GM19239 (cell line): ENCODE measurements around the gene ANGPT4.
"Not testable (repeated sequence)": the region's sequence is repeated elsewhere in the genome, so short reads cannot be mapped to it uniquely, and the experiment has no call there.

ENCODE experiments used
- DNase-seq: peaks from one replicate; pipeline ENCODE4 v3.0.0; 2011; ENCODE audit warnings: low spot score; ENCODE audit not compliant: insufficient read length
- FAIRE-seq: peaks from 2 replicates; lab custom pipeline; 2011; peaks lifted over from hg19 to GRCh38; lab: Jason Lieb, UNC

ANGPT4 gene

DNA sequence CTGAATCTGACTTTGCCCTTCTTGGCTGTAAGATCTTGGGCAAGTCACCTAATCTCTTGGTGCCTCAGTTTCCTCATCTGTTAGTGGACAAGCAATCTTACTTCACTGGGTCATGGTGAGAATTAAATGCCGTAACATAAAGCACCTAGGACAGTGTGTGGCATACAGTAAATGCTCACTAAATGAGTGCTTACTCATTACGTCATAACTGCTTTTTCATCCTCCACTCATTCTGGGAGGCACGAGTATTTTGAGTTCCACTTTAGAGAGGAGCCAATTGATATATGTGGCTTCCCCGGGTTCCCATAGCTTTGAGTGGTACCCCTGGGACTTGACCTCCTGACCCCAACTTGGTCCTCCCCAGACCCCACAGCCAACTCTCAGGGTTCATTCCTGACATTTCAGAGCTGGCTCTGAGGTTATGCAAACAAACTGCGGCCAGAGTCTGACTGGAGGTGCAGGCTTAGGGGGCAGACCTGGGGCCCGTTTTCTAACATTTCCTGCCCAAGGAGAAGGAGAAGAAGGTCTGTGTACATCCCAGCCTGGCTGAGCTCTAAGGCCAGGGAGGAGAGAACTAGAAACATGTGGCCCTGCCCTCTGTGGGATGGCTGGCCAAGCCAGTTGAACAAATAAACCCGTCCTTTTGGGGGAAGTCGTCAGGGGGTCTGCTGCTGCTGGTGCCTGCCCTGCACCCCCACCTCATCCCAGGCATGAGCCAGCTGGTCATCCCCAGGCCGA is 5.8 kb downstream of the ANGPT4 start:
- DNase-seq (no peak), FAIRE-seq (no peak)

DNA sequence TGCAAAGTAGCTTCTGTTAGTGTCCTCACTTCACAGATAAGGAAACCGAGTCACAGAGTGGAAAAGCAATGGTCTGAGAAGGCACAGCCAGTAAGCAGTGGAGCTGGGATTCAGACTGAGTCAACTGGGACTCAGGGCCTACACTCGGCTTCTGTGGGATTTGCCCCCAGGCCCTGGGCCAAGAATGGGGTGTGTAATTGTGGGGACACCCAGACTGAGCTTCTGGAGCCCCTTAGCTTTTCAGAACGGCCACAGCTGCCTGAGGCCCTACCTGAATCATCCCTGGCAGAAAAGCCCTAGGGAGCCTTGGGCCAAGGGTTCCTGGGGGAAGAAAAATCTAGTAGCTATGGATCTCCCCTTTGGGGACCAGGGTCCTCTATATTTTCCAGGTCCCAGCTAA is 6.5 kb downstream of the ANGPT4 start:
- DNase-seq (no peak), FAIRE-seq (no peak)

GRCh38 chr20:906703-907270 is 9.3 kb downstream of the ANGPT4 start:
- no peak for FAIRE-seq
- DNase-seq: no peak

- DNase-seq (no peak), FAIRE-seq (no peak)
These were observed 10.1 kb downstream of the ANGPT4 start for GRCh38 chr20:906001-906520.

DNA sequence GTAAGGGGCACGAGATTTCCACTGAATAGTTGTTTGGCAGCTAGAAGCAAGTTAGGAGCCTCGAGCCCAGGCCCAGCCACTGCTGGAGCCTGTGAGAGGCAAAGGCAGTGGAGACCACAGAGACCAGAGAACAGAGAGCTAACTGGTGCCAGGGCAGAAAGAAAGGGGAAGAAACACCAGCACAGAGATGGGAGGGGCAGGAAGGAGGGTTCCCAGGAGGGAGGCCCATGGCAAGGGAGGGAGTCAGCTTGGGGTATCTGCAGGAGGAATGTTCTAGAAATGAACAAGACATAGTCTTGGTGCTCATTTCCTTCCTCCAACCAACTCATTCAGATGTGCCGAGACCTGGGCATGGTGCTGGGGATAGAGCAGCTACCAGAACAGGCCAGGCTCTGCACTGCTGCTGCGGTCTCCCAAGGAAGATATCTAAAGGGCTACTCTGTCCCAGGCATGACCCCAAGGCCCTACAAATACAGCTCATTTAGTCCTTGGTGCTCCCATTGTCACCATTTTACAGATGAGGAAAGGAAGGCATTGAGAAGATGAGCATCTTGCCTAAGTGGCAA is 10.7 kb downstream of the ANGPT4 start:
- DNase-seq: no peak
- no peak for FAIRE-seq

DNA sequence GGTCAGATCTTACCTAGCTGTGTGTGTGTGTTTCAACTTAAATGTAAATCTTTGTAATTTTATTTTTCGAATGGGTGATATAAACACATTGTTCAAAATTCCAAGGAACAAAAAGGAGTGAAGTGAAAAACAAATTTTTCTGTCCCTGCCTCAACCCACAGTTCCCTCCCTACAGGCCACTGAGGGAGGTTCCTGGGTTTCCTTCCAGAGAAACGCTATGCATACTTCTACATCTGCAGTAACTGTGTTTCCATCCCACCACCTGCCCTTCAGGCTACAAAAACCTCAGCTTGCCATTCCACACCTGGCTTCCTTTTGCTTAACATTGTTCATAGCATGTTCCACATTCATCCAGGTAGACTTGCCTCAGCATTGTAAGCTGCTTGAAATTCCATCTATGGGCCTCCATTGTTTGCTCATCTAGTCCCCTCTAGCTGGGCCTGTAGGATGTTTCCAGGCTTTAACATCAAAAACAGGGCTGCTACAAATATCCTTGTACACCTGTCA is 12.0 kb downstream of the ANGPT4 start:
- no peak for FAIRE-seq
- no peak for DNase-seq

DNA sequence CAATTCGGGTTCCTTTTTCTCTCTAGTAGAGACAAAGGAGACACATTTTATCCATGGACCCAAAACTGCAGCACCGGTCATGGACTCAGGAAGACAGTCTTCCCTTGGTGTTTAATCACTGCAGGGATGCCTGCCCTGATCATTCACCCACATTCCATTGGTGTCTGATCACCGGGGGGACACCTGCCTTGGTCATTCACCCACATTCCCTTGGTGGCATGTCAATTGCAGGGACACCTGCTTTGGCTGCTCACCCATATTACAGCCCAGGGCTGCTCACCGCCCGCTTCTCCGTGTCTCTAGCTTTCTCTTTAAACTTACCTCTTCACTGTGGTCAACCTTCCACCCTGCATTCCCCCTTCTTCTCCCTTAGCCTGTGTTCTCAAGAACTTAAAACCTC is 18.7 kb downstream of the ANGPT4 start:
- FAIRE-seq: not testable (repeated sequence)

DNA sequence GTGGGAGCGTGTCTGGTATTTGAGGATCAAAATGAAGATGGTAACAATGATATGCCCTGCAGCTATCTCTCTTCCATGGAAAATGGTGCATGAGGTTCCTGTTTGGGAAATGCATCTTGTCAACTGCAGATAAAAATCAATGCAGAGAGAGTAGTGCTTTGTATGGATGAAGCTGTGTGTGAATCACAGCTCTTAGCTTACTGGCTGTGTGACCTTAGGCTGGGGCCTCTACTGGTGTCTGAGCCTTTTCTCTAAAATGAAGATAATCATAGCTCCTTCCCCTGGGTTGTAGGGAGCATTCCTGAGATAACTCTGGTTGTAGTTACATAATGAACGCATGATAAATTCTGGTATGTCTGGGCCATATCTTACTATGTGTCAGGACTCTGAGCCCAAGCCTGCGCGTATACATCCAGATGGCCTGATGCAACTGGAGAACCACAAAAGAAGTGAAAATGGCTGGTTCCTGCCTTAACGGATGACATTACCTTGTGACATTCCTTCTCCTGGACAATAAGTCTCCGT is 19.6 kb downstream of the ANGPT4 start:
- no peak for FAIRE-seq
- DNase-seq: no peak

More for the DNA sequence above, 18.7 kb downstream of the ANGPT4 start:
- not testable (repeated sequence) for DNase-seq

DNA sequence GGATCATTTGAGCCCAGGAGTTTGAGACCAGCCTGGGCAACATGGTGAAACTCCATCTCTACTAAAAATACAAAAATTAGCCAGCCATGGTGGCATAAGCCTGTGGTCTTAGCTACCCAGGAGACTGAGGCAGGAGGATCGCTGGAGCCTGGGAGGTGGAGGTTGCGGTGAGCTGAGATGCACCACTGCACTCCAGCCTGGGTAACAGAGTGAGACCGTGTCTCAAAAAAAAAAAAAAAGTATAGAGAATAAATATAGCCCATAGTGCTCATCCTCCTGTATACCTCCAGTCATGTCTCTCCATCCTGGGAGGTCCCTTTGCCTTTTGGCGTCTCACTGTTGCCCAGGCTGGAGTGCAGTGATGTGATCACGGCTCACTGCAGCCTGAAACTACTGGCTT is 23.8 kb downstream of the ANGPT4 start:
- FAIRE-seq: not testable (repeated sequence)

DNA sequence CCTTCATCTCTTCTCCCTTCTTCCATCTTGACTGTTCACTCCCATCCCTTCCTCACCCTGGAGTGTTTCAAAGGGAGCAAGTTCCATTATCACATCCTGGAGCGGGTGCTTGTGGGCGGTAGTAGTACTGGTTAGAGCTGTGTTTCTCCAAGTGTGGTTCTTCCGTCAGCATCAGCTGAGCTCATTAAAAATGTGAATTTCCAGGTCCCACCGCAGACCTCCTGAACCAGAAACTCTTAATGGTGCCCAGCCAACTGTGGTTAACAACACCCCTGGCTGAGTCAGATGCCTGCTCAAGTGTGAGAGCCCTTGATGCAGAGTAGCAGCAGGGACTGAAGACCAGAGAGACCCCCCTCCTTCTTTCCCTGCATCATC is 24.4 kb downstream of the ANGPT4 start:
- DNase-seq (no peak), FAIRE-seq (no peak)

More for the DNA sequence above, 23.8 kb downstream of the ANGPT4 start:
- DNase-seq: not testable (repeated sequence)

- FAIRE-seq (no peak), DNase-seq (no peak)
These were observed 25.0 kb downstream of the ANGPT4 start for GRCh38 chr20:891058-891705.

- FAIRE-seq (no peak), DNase-seq (no peak)
These were observed 25.5 kb downstream of the ANGPT4 start for GRCh38 chr20:890666-891057.

- FAIRE-seq (no peak), DNase-seq (no peak)
These were observed 26.1 kb downstream of the ANGPT4 start for GRCh38 chr20:889932-890463.

GRCh38 chr20:889106-889505 is 27.0 kb downstream of the ANGPT4 start:
- DNase-seq: no peak
- no peak for FAIRE-seq

DNA sequence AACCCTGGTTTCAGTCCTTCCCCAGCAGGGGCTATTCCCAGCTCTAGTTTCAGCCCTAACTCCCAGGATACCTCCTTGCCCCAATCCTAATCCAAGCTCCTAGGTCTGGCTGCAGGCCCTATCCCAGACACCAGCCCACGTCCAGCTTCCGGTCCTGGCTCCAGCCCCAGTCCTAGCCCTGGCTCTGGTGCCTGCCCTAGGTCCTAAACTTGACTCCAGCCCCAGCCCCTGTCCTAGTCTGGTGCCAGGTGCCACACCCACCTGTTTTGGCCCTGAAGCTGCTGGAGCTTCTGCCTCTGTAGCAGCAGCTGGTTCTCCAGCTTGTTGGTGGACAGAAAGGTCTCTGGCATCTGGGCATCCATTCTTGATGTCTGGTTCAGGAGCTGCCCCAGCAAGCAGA is 28.1 kb downstream of the ANGPT4 start:
- no peak for DNase-seq
- FAIRE-seq: no peak

DNA sequence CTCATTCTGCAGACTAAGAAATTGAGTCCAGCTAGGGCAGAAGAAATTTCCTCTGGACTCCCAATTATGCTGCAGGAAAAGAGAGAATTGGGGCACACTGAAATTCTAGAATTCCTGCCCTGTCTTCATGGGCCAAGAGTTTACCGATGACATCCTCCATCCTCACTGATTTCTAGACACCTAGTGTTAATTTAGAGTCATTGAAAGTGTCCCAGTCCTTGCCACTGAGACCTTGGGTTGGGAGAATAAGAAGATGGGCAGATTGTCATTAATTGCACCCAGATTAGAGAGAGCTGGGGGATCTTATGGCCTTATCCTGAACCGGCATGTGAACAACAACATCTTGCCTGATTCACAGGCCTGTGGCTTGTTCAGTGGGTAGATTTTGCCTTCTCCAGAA is 29.0 kb downstream of the ANGPT4 start:
- no peak for DNase-seq
- FAIRE-seq: no peak

DNA sequence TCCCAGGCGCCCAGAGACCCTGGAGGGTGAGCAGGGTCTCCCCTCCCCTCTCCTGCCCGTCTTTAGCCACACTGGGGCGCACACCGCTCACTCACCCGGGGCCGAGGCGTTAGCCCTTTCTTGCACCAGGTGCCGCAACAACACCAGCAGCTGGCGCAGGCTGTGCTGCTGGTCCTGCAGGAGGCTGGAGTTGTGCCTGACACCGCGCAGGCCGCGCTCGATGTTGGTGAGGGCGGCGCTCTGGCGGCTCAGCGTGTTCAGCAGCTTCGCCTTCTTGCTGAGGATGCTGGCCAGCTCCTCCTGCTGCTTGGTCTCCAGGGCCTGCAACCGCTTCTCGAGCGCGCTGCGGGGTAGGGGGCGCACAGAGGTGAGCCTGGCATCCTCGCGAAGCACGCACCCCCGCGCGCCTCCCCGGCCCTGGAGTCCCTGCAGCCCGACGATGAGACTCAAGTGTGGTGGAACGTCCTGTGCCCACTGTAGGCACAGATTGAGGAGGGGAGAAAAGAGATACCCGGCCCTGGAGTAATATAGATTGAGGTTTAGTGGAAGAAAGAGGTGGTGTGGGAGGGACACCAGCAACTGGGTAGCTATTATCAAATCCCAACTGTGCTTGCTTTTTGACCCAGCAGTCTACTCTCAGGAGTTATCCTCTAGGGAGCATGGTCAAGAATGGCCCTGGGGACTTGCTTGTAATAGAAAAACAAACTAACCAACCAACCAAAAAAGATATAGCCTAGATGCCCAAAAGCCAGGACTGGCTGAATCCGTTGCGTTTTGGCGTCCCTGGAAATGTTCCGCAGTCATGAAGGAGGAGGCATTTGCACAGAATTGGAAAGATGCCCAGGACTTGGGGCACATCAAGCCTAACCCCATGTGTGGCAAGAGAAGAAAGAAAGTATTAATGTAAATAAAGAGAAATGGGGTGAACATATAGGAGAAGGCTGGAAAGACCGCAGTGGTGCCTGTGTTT is 30.9 kb downstream of the ANGPT4 start:
- FAIRE-seq (no peak), DNase-seq (no peak)

GRCh38 chr20:881783-882144 is 34.4 kb downstream of the ANGPT4 start:
- FAIRE-seq: no peak
- DNase-seq: no peak

- no peak for FAIRE-seq
- no peak for DNase-seq
These were observed 34.9 kb downstream of the ANGPT4 start for GRCh38 chr20:881051-881782.
